H1 (cell line): Measurements from ENCODE around the gene RBM47. TPM values are rescaled to one million over a fixed set of nuclear protein-coding genes. Genes with fewer than 3 reads are reported as not detected.

Experiments used
- CTCF ChIA-PET: fragments of 300-600 bp; sonication (Branson Sonifier 250); formaldehyde crosslinking; loops from one replicate; lab custom pipeline; 2021; ENCODE audit not compliant: partially characterized antibody; lab: Charles Lee
- POLR2A ChIA-PET: fragments of 300-600 bp; sonication (Branson Sonifier 250); formaldehyde crosslinking; loops from one replicate; lab custom pipeline; 2021; ENCODE audit warnings: inconsistent platforms; ENCODE audit not compliant: partially characterized antibody; lab: Charles Lee
- DNase-seq, 2 experiments: peaks; one replicate each; pipeline versions ENCODE4 v3.0.0 to v3.0.0-alpha.2; 2010 to 2022; ENCODE audit warnings: low spot score in 2 of 2, low read depth in 1 of 2, mixed read lengths in 1 of 2
- FAIRE-seq: peaks from 2 replicates; lab custom pipeline; 2011; peaks lifted over from hg19 to GRCh38; lab: Jason Lieb, UNC
- H2AFZ ChIP-seq: 2 replicates; pipeline ENCODE4 v1.8.1; 2012; ENCODE audit warnings: low read length, inconsistent platforms
- H2AK5ac ChIP-seq: 2 replicates; pipeline ENCODE4 v1.6.1; 2013; ENCODE audit warnings: low read depth, low read length
- H2BK120ac ChIP-seq: replicated peaks from 2 replicates; pipeline ENCODE3; 2013; ENCODE audit warnings: low read depth, low read length, inconsistent platforms
- H2BK12ac ChIP-seq: 2 replicates; pipeline ENCODE4 v1.6.1; 2013; ENCODE audit warnings: low read depth, low read length
- H2BK15ac ChIP-seq: 2 replicates; pipeline ENCODE4 v1.6.1; 2013; ENCODE audit warnings: low read length
- H2BK20ac ChIP-seq: 2 replicates; pipeline ENCODE4 v1.6.1; 2013; ENCODE audit warnings: low read length
- H2BK5ac ChIP-seq: 2 replicates; pipeline ENCODE4 v1.6.1; 2013; ENCODE audit warnings: low read depth, low read length
- H3K14ac ChIP-seq: 2 replicates; pipeline ENCODE4 v1.6.1; 2013; ENCODE audit warnings: inconsistent platforms; ENCODE audit not compliant: insufficient read length
- H3K18ac ChIP-seq: 2 replicates; pipeline ENCODE4 v1.6.1; 2013; ENCODE audit warnings: low read length; ENCODE audit errors: extremely low read depth
- H3K23ac ChIP-seq: 2 replicates; pipeline ENCODE4 v1.6.1; 2013; ENCODE audit warnings: inconsistent platforms; ENCODE audit not compliant: insufficient read length
- H3K23me2 ChIP-seq: 2 replicates; pipeline ENCODE4 v1.6.1; 2013; ENCODE audit warnings: low read depth, low read length
- H3K27ac ChIP-seq: 2 replicates; pipeline ENCODE4 v1.6.1; 2011; ENCODE audit warnings: low read depth, low read length, inconsistent platforms
- H3K27me3 ChIP-seq, 4 experiments: replicated peaks in 1 of 4; 1 replicate in 1 of 4; 2 replicates in 3 of 4; pipeline versions ENCODE4 v1.6.1 to v1.8.1; 2011 to 2013; ENCODE audit warnings: low read length in 3 of 4, mild to moderate bottlenecking in 3 of 4, inconsistent platforms in 2 of 4, mixed read lengths in 2 of 4, moderate library complexity in 1 of 4; ENCODE audit not compliant: control insufficient read depth in 3 of 4, insufficient read depth in 3 of 4; ENCODE audit errors: extremely low read depth in 1 of 4
- H3K36me3 ChIP-seq, 4 experiments: 2 replicates each; pipeline versions ENCODE4 v1.6.1 to v1.8.1; 2011 to 2013; ENCODE audit warnings: mild to moderate bottlenecking in 4 of 4, low read length in 3 of 4, moderate library complexity in 2 of 4, control low read depth in 1 of 4, inconsistent platforms in 1 of 4; ENCODE audit not compliant: insufficient read depth in 4 of 4, control insufficient read depth in 2 of 4
- H3K4ac ChIP-seq: replicated peaks from 2 replicates; pipeline ENCODE3; 2013; ENCODE audit warnings: low read length, low read depth, mixed read lengths, inconsistent platforms; ENCODE audit not compliant: insufficient read length
- H3K4me1 ChIP-seq, 4 experiments: replicated peaks in 1 of 4; 1 replicate in 1 of 4; 2 replicates in 3 of 4; pipeline versions ENCODE4 v1.6.1 to v1.8.1; 2011 to 2013; ENCODE audit warnings: low read length in 3 of 4, inconsistent platforms in 2 of 4, mixed read lengths in 1 of 4; ENCODE audit not compliant: insufficient read depth in 4 of 4, control insufficient read depth in 3 of 4
- H3K4me2 ChIP-seq, 2 experiments: 2 replicates each; pipeline versions ENCODE4 v1.6.1 to v1.8.1; 2011 to 2013; ENCODE audit warnings: low read depth in 2 of 2, low read length in 2 of 2, control low read depth in 1 of 2, inconsistent platforms in 1 of 2, mild to moderate bottlenecking in 1 of 2; ENCODE audit not compliant: insufficient read depth in 1 of 2
- H3K4me3 ChIP-seq, 4 experiments: fragments of 200-600, 300-600 bp in 1 of 4; sonication (generic), shearing (Covaris generic), sonication (Bioruptor Twin) in 1 of 4; 2 replicates each; pipeline versions ENCODE4 v1.5.1 to v1.8.1; 2011 to 2016; ENCODE audit warnings: low read length in 4 of 4, low read depth in 3 of 4, control low read depth in 2 of 4, inconsistent platforms in 2 of 4, mild to moderate bottlenecking in 2 of 4, mixed read lengths in 1 of 4, moderate library complexity in 1 of 4; ENCODE audit not compliant: insufficient read depth in 2 of 4; ENCODE audit errors: extremely low read depth in 1 of 4
- H3K56ac ChIP-seq: replicated peaks from 2 replicates; pipeline ENCODE3; 2013; ENCODE audit warnings: low read depth, mild to moderate bottlenecking, mixed read lengths, low read length, inconsistent platforms; ENCODE audit not compliant: insufficient read length
- H3K79me1 ChIP-seq: 2 replicates; pipeline ENCODE4 v1.6.1; 2013; ENCODE audit warnings: low read depth, low read length, control low read depth
- H3K79me2 ChIP-seq, 2 experiments: 2 replicates each; pipeline versions ENCODE4 v1.6.1 to v1.8.1; 2012 to 2013; ENCODE audit warnings: low read length in 2 of 2, mild to moderate bottlenecking in 2 of 2, inconsistent platforms in 1 of 2; ENCODE audit not compliant: insufficient read depth in 2 of 2, control insufficient read depth in 1 of 2
- H3K9ac ChIP-seq, 4 experiments: replicated peaks in 1 of 4; 1 replicate in 1 of 4; 2 replicates in 3 of 4; pipeline versions ENCODE4 v1.6.1 to v1.8.1; 2011 to 2013; ENCODE audit warnings: low read depth in 3 of 4, low read length in 3 of 4, control low read depth in 2 of 4, mild to moderate bottlenecking in 2 of 4, moderate library complexity in 2 of 4, inconsistent platforms in 1 of 4; ENCODE audit errors: extremely low read depth in 1 of 4
- H3K9me3 ChIP-seq, 2 experiments: 2 replicates each; pipeline versions ENCODE4 v1.6.1 to v1.8.1; 2012 to 2013; ENCODE audit warnings: mild to moderate bottlenecking in 2 of 2, moderate library complexity in 2 of 2, control low read depth in 1 of 2, inconsistent platforms in 1 of 2, low read depth in 1 of 2, low read length in 1 of 2, mixed read lengths in 1 of 2; ENCODE audit not compliant: insufficient read depth in 2 of 2
- H4K20me1 ChIP-seq, 2 experiments: replicated peaks in 1 of 2; 2 replicates each; pipeline versions ENCODE3 to v1.8.1; 2011 to 2013; ENCODE audit warnings: inconsistent platforms in 2 of 2, low read length in 2 of 2, mild to moderate bottlenecking in 1 of 2; ENCODE audit not compliant: insufficient read depth in 2 of 2, control insufficient read depth in 1 of 2
- H4K5ac ChIP-seq: 2 replicates; pipeline ENCODE4 v1.6.1; 2013; ENCODE audit warnings: low read length, low read depth, mixed read lengths, inconsistent platforms; ENCODE audit not compliant: insufficient read length
- H4K8ac ChIP-seq: 2 replicates; pipeline ENCODE4 v1.8.0; 2013; ENCODE audit warnings: mild to moderate bottlenecking, moderate library complexity, low read length, inconsistent platforms; ENCODE audit not compliant: insufficient read depth; ENCODE audit errors: extremely low read depth
- H4K91ac ChIP-seq: replicated peaks from 2 replicates; pipeline ENCODE3; 2013; ENCODE audit warnings: low read length, mixed read lengths, inconsistent platforms; ENCODE audit not compliant: insufficient read length
- BACH1 ChIP-seq: IDR thresholded peaks from 2 replicates; pipeline ENCODE4 v1.6.1; 2012; ENCODE audit warnings: low read length, improper control_type of control experiment
- BRCA1 ChIP-seq: IDR thresholded peaks from 2 replicates; pipeline ENCODE4 v1.6.1; 2012; ENCODE audit warnings: low read depth, low read length, improper control_type of control experiment
- CREB1 ChIP-seq: IDR thresholded peaks from 2 replicates; pipeline ENCODE4 v1.6.1; 2012; ENCODE audit warnings: inconsistent platforms
- EZH2 ChIP-seq: fragments of 200-600 bp; sonication (generic); IDR thresholded peaks from 2 replicates; pipeline ENCODE4 v1.7.1; 2012; ENCODE audit warnings: low read depth, mild to moderate bottlenecking, moderate library complexity, low read length, inconsistent platforms; ENCODE audit not compliant: severe bottlenecking
- GTF2F1 ChIP-seq: IDR thresholded peaks from 2 replicates; pipeline ENCODE4 v1.6.1; 2012; ENCODE audit warnings: low read depth, low read length, improper control_type of control experiment, borderline replicate concordance
- HDAC2 ChIP-seq, 2 experiments: fragments of 300-600 bp in 1 of 2; sonication (generic) in 1 of 2; IDR thresholded peaks; 2 replicates each; pipeline ENCODE4 v1.6.1; 2011 to 2012; ENCODE audit warnings: low read depth in 2 of 2, low read length in 2 of 2, mild to moderate bottlenecking in 2 of 2, moderate library complexity in 2 of 2, borderline replicate concordance in 1 of 2, inconsistent platforms in 1 of 2
- HDAC6 ChIP-seq: IDR thresholded peaks from one replicate; pipeline ENCODE4 v1.7.1; 2012; ENCODE audit warnings: low read depth, mild to moderate bottlenecking, inconsistent platforms, low read length, moderate library complexity
- SIX5 ChIP-seq: IDR thresholded peaks from 2 replicates; pipeline ENCODE4 v1.6.1; 2011; ENCODE audit warnings: mild to moderate bottlenecking, low read depth, low read length
- SRF ChIP-seq: IDR thresholded peaks from 2 replicates; pipeline ENCODE4 v1.6.1; 2011; ENCODE audit warnings: mild to moderate bottlenecking, low read depth, low read length, moderate library complexity
- TAF1 ChIP-seq: IDR thresholded peaks from 2 replicates; pipeline ENCODE4 v1.6.1; 2011; ENCODE audit warnings: mild to moderate bottlenecking, low read depth, low read length
- TAF7 ChIP-seq: optimal IDR thresholded peaks from 2 replicates; pipeline ENCODE3; 2011; ENCODE audit warnings: low read depth, mild to moderate bottlenecking, inconsistent platforms, low read length, moderate library complexity, borderline replicate concordance
- YY1 ChIP-seq: IDR thresholded peaks from 2 replicates; pipeline ENCODE4 v1.6.1; 2011; ENCODE audit warnings: low read depth, mild to moderate bottlenecking, low read length
- WGBS, 2 experiments: shearing (Covaris generic) in 1 of 2; methylation state at CpG; one replicate each; pipeline versions ENCODE4 v1.1.6 to v1.1.7; 2013 to 2015; ENCODE audit warnings: low lambda C conversion rate in 2 of 2, mixed read lengths in 2 of 2, inconsistent platforms in 1 of 2, low coverage in 1 of 2, missing lambda C conversion rate in 1 of 2; ENCODE audit not compliant: insufficient replicate concordance in 2 of 2, insufficient coverage in 1 of 2, insufficient read length in 1 of 2; ENCODE audit errors: extremely low coverage in 1 of 2, missing lambda C conversion rate in 1 of 2; 5-methylcytosine and 5-hydroxymethylcytosine counted together
- polyA plus RNA-seq, 7 experiments: library from polyadenylated mRNA; depleted of rRNA in 3 of 7; stranded (reverse) in 5 of 7; unstranded in 2 of 7; fragments of >200 nt in 5 of 7; fragments of 200-250 nt in 2 of 7; gene quantifications; 1 replicate in 5 of 7; 2 replicates in 1 of 7; 4 replicates in 1 of 7; pipeline versions ENCODE4 v1.2.1 to v1.2.3, GENCODE V29; 2011 to 2013; ENCODE audit warnings: missing spikeins in 2 of 7, mixed read lengths in 2 of 7
- total RNA-seq: library from RNA; stranded (reverse); fragmentation: NEBNext Ultra II Directional; extraction: Animal tissue kit (Norgen Biotek cat#: 25700); gene quantifications from 2 replicates; pipeline ENCODE4 v1.2.1, GENCODE V29; 2021
- TF ChIP-seq, protein P1 (sequence below): IDR thresholded peaks from 2 replicates; pipeline ENCODE4 v1.6.1; 2012; ENCODE audit warnings: low read length, inconsistent platforms

The RBM47 gene
- total and polyA plus RNA-seq, 2 of the 8 experiments (the other 6 are each of a cell fraction or from before 2014, with no cell fraction given) = 42.8 to 78.9 TPM

DNA sequence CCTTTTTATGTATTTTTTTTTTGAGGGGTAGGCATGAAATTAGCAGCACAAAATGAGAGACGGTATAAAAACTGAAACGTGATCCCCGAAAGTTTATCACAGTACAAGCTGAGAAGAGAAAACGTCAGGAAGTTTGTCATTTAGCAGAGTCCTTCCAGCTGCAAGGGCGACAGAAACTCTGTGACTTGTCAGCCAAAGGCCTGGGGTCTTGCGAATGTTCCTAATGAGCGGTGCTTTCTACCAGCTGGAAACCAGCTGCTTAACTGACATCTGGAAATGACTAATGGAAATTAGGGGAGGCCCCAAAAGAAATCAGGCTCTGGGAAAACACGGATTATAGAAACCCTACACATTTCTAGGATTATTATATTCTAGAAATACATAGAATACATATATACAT, 228.0 kb downstream of the RBM47 start:
- peaks cover 3 to 5% of the 10 kb centered on the region in 2 experiments; a peak in 3 of 4 replicates for H3K9me3 ChIP-seq
- no peaks in the 10 kb centered on the region for H4K20me1 ChIP-seq
- H2AFZ ChIP-seq = no peak overlapping the region
- no peaks in the 10 kb centered on the region for H3K27me3 ChIP-seq
- ChIA-PET CTCF (interaction anchor here (0.8 to 1.4 kb wide), 3 partner anchors 9 to 14 kb away, joined by 3 to 6 read pairs (median 4); no protein-coding TSS in a partner anchor), POLR2A (no interaction called here)
- H3K79me2 ChIP-seq = no peaks in the 10 kb centered on the region
- 88% methylated on average over 8 of the region's 8 CpGs; no CpG with 5 or more reads in 1 of the 2 experiments for WGBS, 2 experiments
- no peak overlapping the region for H2BK12ac ChIP-seq
- no peak overlapping the region for H3K18ac ChIP-seq
- H2BK120ac ChIP-seq = no peak overlapping the region
- H3K79me1 ChIP-seq = no peaks in the 10 kb centered on the region
- no peak overlapping the region for H4K91ac ChIP-seq
- H3K56ac ChIP-seq = no peak overlapping the region
- H3K4ac ChIP-seq = no peak overlapping the region
- H2BK15ac ChIP-seq = no peak overlapping the region
- H3K23me2 ChIP-seq = no peaks in the 10 kb centered on the region
- FAIRE-seq (no peak), DNase-seq (no peak)
- no peak overlapping the region for H3K23ac ChIP-seq
- no peak overlapping the region for H2BK20ac ChIP-seq
- H3K27ac ChIP-seq = no peak overlapping the region
- H4K8ac ChIP-seq = no peak overlapping the region
- H3K9ac ChIP-seq = no peak overlapping the region
- no peak overlapping the region for H3K4me3 ChIP-seq
- no peak overlapping the region for H3K4me2 ChIP-seq
- no peak overlapping the region for H2AK5ac ChIP-seq
- no peak overlapping the region for H4K5ac ChIP-seq
- no peaks in the 10 kb centered on the region for H3K36me3 ChIP-seq
- H2BK5ac ChIP-seq = no peak overlapping the region
- no peak overlapping the region for H3K14ac ChIP-seq
- H3K4me1 ChIP-seq = peaks cover 0 to 3% (median 1%) of the 10 kb centered on the region in 4 experiments; a peak in 3 of 7 replicates
- TF ChIP-seq, protein P1, sequence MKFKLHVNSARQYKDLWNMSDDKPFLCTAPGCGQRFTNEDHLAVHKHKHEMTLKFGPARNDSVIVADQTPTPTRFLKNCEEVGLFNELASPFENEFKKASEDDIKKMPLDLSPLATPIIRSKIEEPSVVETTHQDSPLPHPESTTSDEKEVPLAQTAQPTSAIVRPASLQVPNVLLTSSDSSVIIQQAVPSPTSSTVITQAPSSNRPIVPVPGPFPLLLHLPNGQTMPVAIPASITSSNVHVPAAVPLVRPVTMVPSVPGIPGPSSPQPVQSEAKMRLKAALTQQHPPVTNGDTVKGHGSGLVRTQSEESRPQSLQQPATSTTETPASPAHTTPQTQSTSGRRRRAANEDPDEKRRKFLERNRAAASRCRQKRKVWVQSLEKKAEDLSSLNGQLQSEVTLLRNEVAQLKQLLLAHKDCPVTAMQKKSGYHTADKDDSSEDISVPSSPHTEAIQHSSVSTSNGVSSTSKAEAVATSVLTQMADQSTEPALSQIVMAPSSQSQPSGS = no peak
- TF ChIP-seq HDAC6 = no peak
- TF ChIP-seq HDAC2 (IDR thresholded peaks at IDR 0.05; ENCODE audit: borderline replicate concordance in 1 of 2, low read depth in 2 of 2, low read length in 2 of 2) = no peak
- TF ChIP-seq CREB1 = no peak
- no peak for TF ChIP-seq BACH1
- TF ChIP-seq GTF2F1 = no peak
- no peak for TF ChIP-seq EZH2
- TF ChIP-seq SRF = no peak
- TF ChIP-seq YY1 = no peak
- TF ChIP-seq SIX5 = no peak
- TF ChIP-seq BRCA1 = no peak
- TF ChIP-seq TAF1 = no peak
- no peak for TF ChIP-seq TAF7
